ENCODE measurements around the gene DYNLL2. TPM values are rescaled to one million over a fixed set of nuclear protein-coding genes. Genes with fewer than 3 reads are reported as not detected.
"Not testable (repeated sequence)": the region's sequence is repeated elsewhere in the genome, so short reads cannot be mapped to it uniquely, and the experiment has no call there.

Gene DYNLL2
- total RNA-seq, 4 donors from 2014 or later = 35.6 to 51.0 (median 41.2) TPM

GRCh38 chr17:58121925-58122324 lies 38.7 kb downstream of the DYNLL2 start:
- TF ChIP-seq CTCF (IDR thresholded peaks at IDR 0.05) (no peak), POLR2A (IDR thresholded peaks at IDR 0.05) (no peak)
- intact Hi-C loops (cut with DNase I) = no loop called here
- Histone ChIP-seq H3K4me1 (no peaks in the 10 kb centered on the region), H3K27ac (no peak overlapping the region), H3K36me3 (no peaks in the 10 kb centered on the region), H3K27me3 (no peaks in the 10 kb centered on the region), H3K9me3 (no peaks in the 10 kb centered on the region), H3K4me3 (replicated peaks in 1 of 3) (no peak overlapping the region)
- DNase-seq = no peak
- WGBS, 2 donors = 41 to 50% methylated on average over 5 of the region's 5 CpGs

- H3K4me1 ChIP-seq = no peaks in the 10 kb centered on the region
- H3K9me3 ChIP-seq = no peaks in the 10 kb centered on the region
- TF ChIP-seq POLR2A (IDR thresholded peaks at IDR 0.05) = no peak
- no peak for TF ChIP-seq CTCF (IDR thresholded peaks at IDR 0.05)
- no peak overlapping the region for H3K27ac ChIP-seq
- H3K4me3 ChIP-seq (replicated peaks in 1 of 3) = no peak overlapping the region
- WGBS, 2 donors = 53 to 69% methylated on average over 1 of the region's 1 CpG
- intact Hi-C loops (cut with DNase I) = no loop called here
- DNase-seq = no peak
- H3K27me3 ChIP-seq = no peaks in the 10 kb centered on the region
- H3K36me3 ChIP-seq = no peaks in the 10 kb centered on the region
These were observed 44.6 kb downstream of the DYNLL2 start for GRCh38 chr17:58127846-58128245.

- H3K27me3 ChIP-seq; DNase-seq; H3K9me3 ChIP-seq; H3K27ac ChIP-seq; H3K36me3 ChIP-seq; H3K4me1 ChIP-seq; H3K4me3 ChIP-seq (replicated peaks in 1 of 3); intact Hi-C loops (cut with DNase I): not testable (repeated sequence)
- 90 to 98% methylated on average over 5 of the region's 5 CpGs for WGBS, 2 donors
These were observed 49.5 kb downstream of the DYNLL2 start for GRCh38 chr17:58132697-58133096.

GRCh38 chr17:58136669-58137279 lies 53.6 kb downstream of the DYNLL2 start:
- 21 to 23% methylated on average over 8 of the region's 8 CpGs for WGBS, 2 donors
- peak; percentile 5 to 17 for DNase-seq
- TF ChIP-seq CTCF (IDR thresholded peaks at IDR 0.05) = peak in 2 of 6 experiments; percentile 24 to 45
- TF ChIP-seq POLR2A (IDR thresholded peaks at IDR 0.05) = no peak
- intact Hi-C loops (cut with DNase I) = no loop called here
- Histone ChIP-seq H3K36me3 (no peaks in the 10 kb centered on the region), H3K9me3 (no peaks in the 10 kb centered on the region), H3K4me1 (no peaks in the 10 kb centered on the region), H3K27ac (no peak overlapping the region), H3K27me3 (no peaks in the 10 kb centered on the region), H3K4me3 (replicated peaks in 1 of 3) (no peak overlapping the region)

GRCh38 chr17:58141505-58141904 lies 58.3 kb downstream of the DYNLL2 start:
- 76 to 83% methylated on average over 5 of the region's 5 CpGs for WGBS, 2 donors
- TF ChIP-seq CTCF (IDR thresholded peaks at IDR 0.05) (no peak), POLR2A (IDR thresholded peaks at IDR 0.05) (no peak)
- intact Hi-C loops (cut with DNase I) = no loop called here
- Histone ChIP-seq H3K4me1 (no peaks in the 10 kb centered on the region), H3K27me3 (no peaks in the 10 kb centered on the region), H3K27ac (no peak overlapping the region), H3K36me3 (no peaks in the 10 kb centered on the region), H3K4me3 (replicated peaks in 1 of 3) (no peak overlapping the region), H3K9me3 (no peaks in the 10 kb centered on the region)
- DNase-seq = no peak

GRCh38 chr17:58143335-58143734 lies 60.1 kb downstream of the DYNLL2 start:
- H3K36me3 ChIP-seq; H3K4me1 ChIP-seq; H3K4me3 ChIP-seq (replicated peaks in 1 of 3); H3K27ac ChIP-seq; H3K9me3 ChIP-seq; DNase-seq; H3K27me3 ChIP-seq; intact Hi-C loops (cut with DNase I): not testable (repeated sequence)
- WGBS, 2 donors = 42 to 44% methylated on average over 4 of the region's 4 CpGs
